Peyer's patch (tissue), 4 donors: ENCODE results near the gene CRIM1. TPM values are rescaled to one million over a fixed set of nuclear protein-coding genes. Genes with fewer than 3 reads are reported as not detected.
"Not testable (repeated sequence)": the region's sequence is repeated elsewhere in the genome, so short reads cannot be mapped to it uniquely, and the experiment has no call there.

ENCODE experiments used
- DNase-seq, 3 donors: peaks; one replicate each; pipeline ENCODE4 v3.0.0-alpha.2; 2017 to 2019
- H3K27ac ChIP-seq, 4 donors: fragments of 200-600 bp; sonication (generic); one replicate each; pipeline ENCODE4 v1.5.1; 2016 to 2019
- H3K27me3 ChIP-seq, 2 donors: fragments of 200-600 bp; sonication (generic); one replicate each; pipeline ENCODE4 v1.5.1; 2019
- H3K36me3 ChIP-seq, 3 donors: fragments of 200-600 bp; sonication (generic); one replicate each; pipeline ENCODE4 v1.5.1; 2016 to 2019
- H3K4me1 ChIP-seq, 4 donors: fragments of 200-600 bp; sonication (generic); one replicate each; pipeline ENCODE4 v1.5.1; 2016 to 2019
- H3K4me3 ChIP-seq, 4 donors: fragments of 200-600 bp; sonication (generic); 1 replicate in 3 of 4; 2 replicates in 1 of 4; pipeline ENCODE4 v1.5.1; 2016 to 2019; ENCODE audit warnings: mild to moderate bottlenecking in 1 of 4
- H3K9me3 ChIP-seq, 4 donors: fragments of 200-600 bp; sonication (generic); one replicate each; pipeline ENCODE4 v1.5.1; 2016 to 2019; ENCODE audit warnings: mild to moderate bottlenecking in 1 of 4
- CTCF ChIP-seq, 6 experiments: fragments of 450-650 bp in 4 of 6; fragments of 200-600 bp in 2 of 6; sonication (generic) in 1 of 6; IDR thresholded peaks; one replicate each; pipeline ENCODE4 v1.5.1; 2017 to 2019; ENCODE audit warnings: antibody characterized with exemption in 6 of 6, mild to moderate bottlenecking in 3 of 6, moderate library complexity in 1 of 6
- POLR2A ChIP-seq, 2 donors: fragments of 450-650 bp; IDR thresholded peaks; one replicate each; pipeline ENCODE4 v1.5.1; 2017; ENCODE audit warnings: antibody characterized with exemption in 2 of 2, mild to moderate bottlenecking in 2 of 2, moderate library complexity in 2 of 2
- total RNA-seq, 4 donors: library from RNA; depleted of rRNA; stranded (reverse); fragments of >200 nt; gene quantifications; one replicate each; pipeline ENCODE4 v1.1.0, GENCODE V29; 2016

CRIM1 gene
- total RNA-seq: 100 to 1,000 TPM in 1 of 4 donors, 10 to 100 TPM in 3; 29.9 to 181 (median 63.6) TPM

DNA sequence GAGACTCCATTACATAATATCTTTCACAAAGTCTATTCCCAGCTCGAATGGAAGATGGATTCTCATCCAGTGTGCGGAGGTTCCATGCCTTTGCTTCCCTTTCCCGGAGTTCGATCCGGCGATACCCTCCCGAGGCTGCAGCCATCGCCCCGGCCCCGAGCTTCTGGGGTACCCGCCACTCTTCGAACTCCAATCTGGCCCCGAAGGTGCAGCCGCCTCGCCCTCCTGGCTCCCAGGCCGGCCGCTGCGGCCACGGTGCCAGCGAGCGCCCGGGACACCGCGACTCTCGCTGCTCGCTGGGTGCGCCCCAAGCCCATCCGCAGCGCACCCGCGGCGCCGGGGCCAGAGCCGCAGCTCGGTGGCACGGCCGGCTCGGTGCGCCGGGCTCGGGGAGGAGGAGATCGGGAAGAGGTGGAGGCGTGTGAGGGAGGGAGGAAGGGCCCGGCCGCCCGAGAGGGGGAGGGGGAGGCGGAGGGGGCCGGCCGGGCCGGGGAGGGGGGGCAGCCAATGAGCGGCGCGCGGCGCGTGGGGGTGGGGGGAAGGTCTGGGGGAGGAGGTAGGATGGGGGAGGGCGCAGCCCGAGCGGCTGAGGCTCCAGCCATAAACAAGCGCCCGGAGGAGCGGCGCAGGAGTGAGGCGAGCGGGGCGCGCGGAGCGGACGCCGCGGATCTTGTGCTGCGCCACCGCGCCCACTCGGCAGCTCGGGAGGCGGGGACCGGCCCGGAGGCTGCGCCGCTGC is at the start of gene CRIM1:
Gene CRIM1, plus strand, starts transcription at position 628 of the 739 bp plus-strand sequence. CDS start 515 bp downstream, outside the sequence.
- peak within 1 kb of the TSS; percentile 63 to 89 (median 66) for H3K4me3 ChIP-seq
- DNase-seq: peak; percentile 32 to 93 (median 91)
- no peaks in the 10 kb centered on the region for H3K27me3 ChIP-seq
- H3K27ac ChIP-seq: peak within 1 kb of the TSS; percentile 73 to 92 (median 84)
- no peaks in the 10 kb centered on the region for H3K36me3 ChIP-seq
- H3K4me1 ChIP-seq: peaks cover 0 to 25% (median 0%) of the 10 kb centered on the region in 4 donors
- H3K9me3 ChIP-seq: no peaks in the 10 kb centered on the region
- no peak for TF ChIP-seq CTCF (IDR thresholded peaks at IDR 0.05)
- TF ChIP-seq POLR2A (IDR thresholded peaks at IDR 0.05): peak; percentile 81 to 84

GRCh38 chr2:36307441-36307840 is 48.1 kb upstream of the CRIM1 start:
- DNase-seq: no peak
- TF ChIP-seq CTCF (IDR thresholded peaks at IDR 0.05): no peak
- TF ChIP-seq POLR2A (IDR thresholded peaks at IDR 0.05): no peak

DNA sequence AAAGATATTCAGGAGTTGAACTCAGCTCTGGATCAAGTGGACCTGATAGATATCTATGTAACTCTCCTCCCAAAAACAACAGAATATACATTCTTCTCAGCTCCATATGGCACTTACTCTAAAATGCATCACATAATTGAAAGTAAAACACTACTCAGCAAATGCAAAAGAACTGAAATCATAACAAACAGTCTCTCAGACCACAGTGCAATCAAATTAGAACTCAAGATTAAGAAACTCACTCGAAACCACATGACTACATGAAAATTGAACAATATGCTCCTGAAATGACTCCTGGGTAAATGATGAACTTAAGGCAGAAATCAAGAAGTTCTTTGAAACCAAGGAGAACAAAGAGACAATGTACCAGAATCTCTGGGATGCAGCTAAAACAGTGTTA is 45.1 kb upstream of the CRIM1 start:
- H3K27ac ChIP-seq, H3K4me3 ChIP-seq, H3K36me3 ChIP-seq, H3K4me1 ChIP-seq, H3K9me3 ChIP-seq, H3K27me3 ChIP-seq, DNase-seq: not testable (repeated sequence)

More at GRCh38 chr2:36307441-36307840, 48.1 kb upstream of the CRIM1 start:
- Histone ChIP-seq H3K9me3 (no peaks in the 10 kb centered on the region), H3K36me3 (no peaks in the 10 kb centered on the region), H3K27me3 (no peaks in the 10 kb centered on the region), H3K4me3 (no peak overlapping the region), H3K4me1 (no peaks in the 10 kb centered on the region), H3K27ac (no peak overlapping the region)

- DNase-seq: no peak
These were observed 37.0 kb upstream of the CRIM1 start for GRCh38 chr2:36318547-36318946.

DNA sequence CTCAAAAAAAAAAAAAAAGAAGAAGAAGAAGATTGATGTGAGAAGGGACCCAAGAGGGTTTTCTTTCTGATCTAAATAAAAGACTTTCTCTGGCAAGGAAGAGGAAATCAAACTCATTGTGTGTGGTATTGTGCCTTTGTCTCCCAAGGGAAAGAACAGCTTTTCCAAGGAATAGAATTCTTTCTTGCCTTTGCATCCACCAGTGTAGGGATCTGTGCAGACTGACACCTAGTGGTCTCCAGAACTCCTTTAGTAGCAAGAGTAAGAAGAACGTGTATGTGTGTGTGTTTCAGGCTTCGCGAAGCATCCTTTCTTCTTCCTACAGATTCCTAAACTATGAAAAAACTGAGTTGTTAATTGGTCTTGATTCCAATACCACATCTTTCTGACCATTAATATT is 33.5 kb upstream of the CRIM1 start:
- no peaks in the 10 kb centered on the region for H3K27me3 ChIP-seq
- no peak overlapping the region for H3K27ac ChIP-seq
- DNase-seq: no peak
- H3K36me3 ChIP-seq: no peaks in the 10 kb centered on the region
- no peaks in the 10 kb centered on the region for H3K4me1 ChIP-seq
- H3K9me3 ChIP-seq: no peaks in the 10 kb centered on the region
- no peak overlapping the region for H3K4me3 ChIP-seq
- no peak for TF ChIP-seq POLR2A (IDR thresholded peaks at IDR 0.05)
- peak in 3 of 6 experiments; percentile 38 to 45 (median 40) for TF ChIP-seq CTCF (IDR thresholded peaks at IDR 0.05)

More at GRCh38 chr2:36318547-36318946, 37.0 kb upstream of the CRIM1 start:
- H3K4me3 ChIP-seq: no peak overlapping the region
- no peaks in the 10 kb centered on the region for H3K9me3 ChIP-seq
- no peaks in the 10 kb centered on the region for H3K27me3 ChIP-seq
- no peaks in the 10 kb centered on the region for H3K36me3 ChIP-seq
- TF ChIP-seq POLR2A (IDR thresholded peaks at IDR 0.05) (no peak), CTCF (IDR thresholded peaks at IDR 0.05) (no peak)
- no peak overlapping the region for H3K27ac ChIP-seq
- no peaks in the 10 kb centered on the region for H3K4me1 ChIP-seq

DNA sequence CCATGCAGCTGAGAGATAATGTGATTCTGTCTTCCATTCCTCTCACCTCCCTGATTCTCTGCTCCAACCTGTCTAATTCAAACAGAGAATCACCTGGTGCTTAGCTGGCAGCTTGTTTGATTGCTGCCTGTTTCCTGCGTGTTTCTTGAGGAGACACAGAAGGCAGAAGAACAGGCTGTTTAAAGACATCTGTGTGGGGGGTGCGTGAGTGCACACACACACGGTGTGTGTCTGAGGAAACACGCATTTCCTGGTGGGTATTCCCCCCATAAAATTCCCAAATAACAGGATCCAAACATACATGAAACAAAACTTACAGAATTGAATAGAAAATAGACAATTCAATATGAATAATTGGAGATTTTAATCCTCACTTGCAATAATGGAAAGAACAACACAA is 29.3 kb upstream of the CRIM1 start:
- no peak for DNase-seq
- no peaks in the 10 kb centered on the region for H3K4me1 ChIP-seq
- no peaks in the 10 kb centered on the region for H3K36me3 ChIP-seq
- H3K27me3 ChIP-seq: no peaks in the 10 kb centered on the region
- H3K9me3 ChIP-seq: no peaks in the 10 kb centered on the region
- H3K27ac ChIP-seq: no peak overlapping the region
- no peak overlapping the region for H3K4me3 ChIP-seq
- TF ChIP-seq POLR2A (IDR thresholded peaks at IDR 0.05): no peak
- no peak for TF ChIP-seq CTCF (IDR thresholded peaks at IDR 0.05)
